CD4-positive, alpha-beta T cell treated with Interleukin-17A for 1 hour (primary cell): Measurements from ENCODE around the gene FREM1.

ENCODE experiments used
- DNase-seq: peaks from one replicate; pipeline ENCODE4 v3.0.0-alpha.2; 2020

FREM1 gene

DNA sequence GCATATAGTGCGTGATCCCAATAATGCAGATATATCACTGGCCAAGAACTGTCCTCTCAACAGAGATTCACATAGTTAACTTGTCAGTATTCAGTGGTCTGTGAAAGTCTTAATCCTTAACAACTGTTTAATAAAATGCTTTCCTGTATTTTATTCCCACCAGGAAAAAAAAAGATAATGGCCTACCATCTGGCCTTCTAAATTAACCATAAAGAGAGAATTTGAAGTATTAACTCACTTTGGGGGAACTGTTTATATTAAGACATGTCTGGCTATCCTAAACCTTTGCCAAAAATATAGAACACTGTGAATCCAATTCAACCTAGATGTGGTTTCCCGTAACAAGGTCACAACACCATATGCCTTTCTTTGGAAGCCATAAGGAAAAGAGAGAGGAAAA, 818 bp upstream of the FREM1 start:
- no peak for DNase-seq

DNA sequence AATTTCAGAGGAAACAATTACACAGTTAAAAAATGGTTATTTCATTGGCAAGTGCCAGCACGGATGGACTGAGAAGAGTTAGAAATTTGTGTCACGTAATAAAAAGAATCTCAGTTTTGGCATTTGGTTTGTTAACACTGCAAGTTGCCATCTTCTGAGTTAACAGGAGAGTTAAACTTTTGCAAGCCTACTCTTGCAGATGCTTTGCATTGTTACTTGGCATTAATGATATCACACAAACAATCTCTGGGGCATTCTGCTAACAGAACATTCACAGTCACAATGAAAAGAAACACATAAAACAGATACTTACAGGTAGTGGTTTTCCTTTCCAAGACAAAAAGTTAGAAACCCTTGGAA, 647 bp downstream of the FREM1 start:
- DNase-seq: no peak

- DNase-seq: no peak
Measured at GRCh38 chr9:14909181-14909580, 1.0 kb downstream of the FREM1 start.

- no peak for DNase-seq
Measured at GRCh38 chr9:14908295-14909180, 1.7 kb downstream of the FREM1 start.

- no peak for DNase-seq
Measured at GRCh38 chr9:14907696-14908095, 2.5 kb downstream of the FREM1 start.

GRCh38 chr9:14907360-14907685, 2.9 kb downstream of the FREM1 start:
- no peak for DNase-seq

DNA sequence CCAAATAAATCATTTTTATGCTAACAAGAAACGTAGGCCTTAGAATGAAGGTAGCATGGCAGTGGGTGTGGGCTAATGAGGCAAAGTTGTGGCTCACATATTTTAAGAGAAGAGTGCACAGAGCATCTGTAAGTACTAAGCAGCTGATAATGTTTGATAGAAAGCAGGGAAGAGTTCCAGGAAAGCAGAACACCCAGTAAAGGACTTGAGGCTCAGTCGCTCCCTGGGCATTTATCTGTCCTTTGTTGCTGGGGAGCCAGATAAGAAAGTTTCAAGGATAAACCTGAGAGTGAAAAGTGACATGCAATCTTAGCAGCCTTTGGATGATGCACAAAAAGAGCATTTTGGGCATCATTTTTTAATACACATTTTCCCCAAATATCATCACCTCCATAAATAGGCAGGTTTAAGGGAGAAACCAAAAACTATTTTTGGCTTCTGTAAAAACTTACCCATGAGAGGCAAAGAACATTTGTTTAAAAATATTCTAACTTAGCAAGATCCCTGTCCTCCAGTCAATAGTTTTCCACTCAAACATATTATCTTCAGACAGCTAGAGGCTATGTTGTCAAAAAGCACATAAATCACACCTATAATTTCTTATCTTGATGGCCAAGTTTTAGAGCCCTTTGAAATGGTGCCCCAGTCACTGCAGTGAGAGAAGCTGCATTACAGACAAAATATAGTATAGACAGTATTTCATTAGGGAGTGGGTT, 3.4 kb downstream of the FREM1 start:
- DNase-seq: no peak

DNA sequence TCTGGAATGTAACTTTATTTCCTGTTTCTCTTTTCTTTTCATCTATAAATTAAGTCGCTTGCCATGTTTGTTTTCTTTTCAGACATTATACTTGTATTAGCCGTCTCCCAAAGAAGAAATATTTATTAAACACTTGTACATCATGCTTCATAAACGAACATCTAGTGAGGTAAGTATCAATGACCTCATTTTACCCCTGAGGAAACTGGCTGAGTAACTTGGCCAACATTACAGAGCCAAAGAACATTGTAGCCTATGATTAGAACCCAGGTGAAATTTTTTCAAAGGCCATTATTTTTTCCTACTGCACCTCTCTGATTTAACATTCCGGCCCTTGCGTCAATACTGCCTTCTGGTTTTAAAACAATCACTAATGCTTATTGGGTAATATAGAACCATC, 4.2 kb downstream of the FREM1 start:
- DNase-seq: no peak

DNA sequence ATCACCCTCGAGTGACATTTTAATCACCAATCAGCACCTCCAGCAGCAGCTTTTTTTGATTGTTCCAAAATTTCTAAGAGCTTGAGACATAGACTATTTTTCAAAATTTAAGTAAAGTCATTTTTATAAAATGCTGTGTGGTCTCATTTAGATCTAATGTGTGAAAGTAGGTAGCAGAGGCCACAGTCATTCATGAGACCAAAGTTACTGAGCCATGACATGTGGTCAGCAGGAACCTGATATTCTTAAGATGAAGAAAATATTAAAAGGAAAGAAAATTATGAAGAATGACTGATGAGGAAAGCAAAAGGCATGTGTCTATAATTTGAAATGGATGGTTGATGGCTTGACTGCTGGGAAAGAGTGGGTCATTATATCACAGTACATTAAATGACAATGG, 7.2 kb downstream of the FREM1 start:
- no peak for DNase-seq

GRCh38 chr9:14902561-14902960, 7.7 kb downstream of the FREM1 start:
- no peak for DNase-seq

DNA sequence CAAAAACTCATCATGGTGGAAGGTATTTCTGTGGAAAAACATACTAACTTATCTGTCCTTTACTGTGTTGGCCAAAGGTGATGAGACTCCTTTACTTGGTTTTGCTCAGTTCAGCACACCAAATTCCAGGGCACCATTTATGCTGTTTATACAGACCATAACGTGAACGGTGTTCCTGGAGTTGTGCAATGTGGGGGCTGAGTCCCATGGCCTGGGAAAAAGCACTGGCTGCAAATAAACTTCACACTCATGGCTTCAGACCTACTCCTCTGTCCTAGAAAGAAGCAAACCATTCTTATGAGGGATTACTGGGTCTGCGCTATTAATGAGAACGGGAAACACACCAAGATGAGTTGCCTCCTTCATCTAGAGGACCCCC, 10.4 kb downstream of the FREM1 start:
- no peak for DNase-seq

DNA sequence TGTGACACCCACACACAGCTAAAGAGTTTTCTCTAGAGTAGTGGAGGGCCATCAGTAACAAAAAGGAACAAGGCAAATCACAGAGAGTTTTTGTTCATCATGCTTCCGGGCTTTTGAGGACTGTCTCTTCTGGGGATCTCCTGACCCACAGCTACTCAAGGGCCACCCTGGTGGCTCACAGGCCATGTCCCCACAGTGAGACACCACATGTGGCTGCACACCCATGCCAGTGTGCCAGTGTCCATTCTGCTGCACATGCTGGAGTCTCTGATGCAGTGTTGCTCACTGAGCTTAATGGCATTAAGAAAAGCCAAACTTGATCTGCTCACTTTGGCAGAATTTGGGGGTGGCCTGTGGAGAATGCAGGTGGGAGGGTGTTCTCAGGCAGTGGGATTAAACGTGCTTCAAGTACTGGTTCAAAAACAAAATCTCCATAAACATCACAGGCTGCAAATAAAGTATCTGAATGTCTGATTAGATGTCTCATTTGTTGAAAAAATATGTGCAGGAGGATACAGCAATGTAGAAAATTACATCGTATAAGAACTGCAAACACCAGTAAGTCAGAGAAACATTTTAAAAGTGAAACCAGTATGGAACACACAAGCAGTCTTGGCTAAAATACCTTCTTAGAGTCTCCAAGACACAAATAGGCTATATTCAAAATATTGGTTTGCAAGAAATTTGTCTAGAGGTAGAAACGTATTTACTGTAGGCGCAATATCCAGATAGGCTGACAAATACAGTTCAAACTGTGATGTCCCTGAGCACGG, 11.0 kb downstream of the FREM1 start:
- no peak for DNase-seq

GRCh38 chr9:14895806-14896205, 14.4 kb downstream of the FREM1 start:
- DNase-seq: no peak

DNA sequence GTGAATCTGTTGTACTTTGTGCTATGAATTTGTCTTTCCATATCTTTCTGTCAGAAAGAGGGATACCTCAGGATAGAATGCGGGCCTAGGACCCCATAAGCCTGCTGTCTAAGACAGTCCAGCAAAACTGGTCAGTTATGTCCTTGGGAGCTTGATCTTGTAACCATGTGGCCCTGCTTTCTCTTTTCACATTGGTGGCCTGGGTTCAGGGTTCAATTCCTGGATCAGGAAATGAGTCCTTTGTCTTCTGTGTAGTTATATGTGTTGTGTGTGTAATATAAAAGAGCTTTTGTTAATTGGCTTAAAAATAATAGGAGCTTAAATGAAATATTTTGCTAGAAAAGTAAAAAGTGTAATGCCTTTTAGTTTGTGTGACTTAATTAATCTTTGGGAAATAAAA, 16.9 kb downstream of the FREM1 start:
- no peak for DNase-seq

DNA sequence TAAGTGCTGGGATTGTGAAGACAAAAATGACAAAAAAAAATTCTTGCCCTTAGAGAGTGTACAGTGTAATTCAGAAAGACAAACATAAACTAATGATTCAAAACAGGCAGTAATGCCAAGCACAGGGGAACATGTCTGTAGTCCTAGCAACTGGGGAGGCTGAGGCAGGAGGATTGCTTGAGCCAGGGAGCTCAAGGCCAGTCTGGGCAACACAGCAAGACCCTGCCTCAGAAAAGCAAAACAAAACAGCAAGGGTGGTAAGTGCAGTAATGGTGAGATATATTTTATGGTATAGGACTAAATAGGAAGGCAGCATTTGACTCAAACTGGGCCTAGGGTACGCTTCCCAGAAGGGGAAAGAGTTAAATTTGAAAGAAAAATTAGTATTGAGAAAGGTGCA, 18.9 kb downstream of the FREM1 start:
- no peak for DNase-seq

DNA sequence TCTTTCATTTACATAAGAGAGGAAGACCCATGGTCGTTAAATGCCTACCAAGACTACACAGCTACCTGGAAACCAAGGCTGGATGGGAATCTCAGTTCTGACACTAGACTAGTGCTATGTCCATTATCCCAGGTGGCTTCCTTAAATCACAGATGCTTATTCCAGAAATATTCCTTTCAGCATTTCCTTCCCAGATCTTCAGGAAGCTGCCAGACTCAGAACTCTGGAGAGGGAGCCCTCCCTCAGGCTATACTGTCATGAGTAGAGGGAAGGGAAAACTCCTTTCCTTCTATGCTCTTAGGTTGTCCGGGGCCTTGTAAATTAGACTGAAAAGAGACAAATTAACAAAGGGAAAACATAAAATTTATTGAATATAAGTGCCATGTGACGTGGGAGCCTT, 20.8 kb downstream of the FREM1 start:
- no peak for DNase-seq

DNA sequence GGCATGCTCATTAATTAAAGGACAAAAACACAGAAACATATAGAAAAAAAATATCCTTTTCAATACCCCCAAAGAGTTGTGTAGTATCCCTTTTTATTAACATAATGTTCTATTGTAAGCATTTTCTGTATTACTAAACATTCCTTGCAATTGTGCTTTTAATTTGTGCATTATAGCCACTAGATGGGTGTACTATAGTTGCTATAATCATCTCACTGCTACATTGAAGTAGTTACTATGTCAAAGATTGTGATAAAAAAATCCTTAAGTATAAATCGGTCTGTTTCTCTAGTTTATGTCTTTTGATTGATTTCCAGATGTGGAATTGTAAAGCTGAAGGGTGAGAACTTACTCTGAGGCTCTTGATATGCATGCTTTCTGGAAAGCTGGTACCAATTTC, 21.4 kb downstream of the FREM1 start:
- DNase-seq: no peak

DNA sequence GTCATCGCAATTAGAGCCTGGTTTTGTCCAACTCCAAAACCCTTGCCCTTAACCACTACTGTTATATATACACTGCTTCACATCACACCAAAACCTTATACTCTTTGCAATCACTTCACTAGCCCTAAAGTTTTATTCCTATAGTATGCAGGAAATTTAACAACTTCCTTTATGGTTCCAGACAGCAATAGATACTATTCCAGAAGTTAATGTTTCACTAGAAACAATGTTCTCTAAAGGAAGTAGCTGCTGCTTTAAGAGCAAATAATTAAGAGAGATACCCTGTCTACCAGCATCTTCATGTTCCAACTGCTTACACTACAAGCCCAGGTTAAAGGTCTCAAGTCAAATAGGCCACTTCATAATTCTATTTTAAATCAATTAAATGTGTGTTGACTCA, 22.0 kb downstream of the FREM1 start:
- no peak for DNase-seq

- no peak for DNase-seq
Measured at GRCh38 chr9:14887149-14887548, 23.1 kb downstream of the FREM1 start.

DNA sequence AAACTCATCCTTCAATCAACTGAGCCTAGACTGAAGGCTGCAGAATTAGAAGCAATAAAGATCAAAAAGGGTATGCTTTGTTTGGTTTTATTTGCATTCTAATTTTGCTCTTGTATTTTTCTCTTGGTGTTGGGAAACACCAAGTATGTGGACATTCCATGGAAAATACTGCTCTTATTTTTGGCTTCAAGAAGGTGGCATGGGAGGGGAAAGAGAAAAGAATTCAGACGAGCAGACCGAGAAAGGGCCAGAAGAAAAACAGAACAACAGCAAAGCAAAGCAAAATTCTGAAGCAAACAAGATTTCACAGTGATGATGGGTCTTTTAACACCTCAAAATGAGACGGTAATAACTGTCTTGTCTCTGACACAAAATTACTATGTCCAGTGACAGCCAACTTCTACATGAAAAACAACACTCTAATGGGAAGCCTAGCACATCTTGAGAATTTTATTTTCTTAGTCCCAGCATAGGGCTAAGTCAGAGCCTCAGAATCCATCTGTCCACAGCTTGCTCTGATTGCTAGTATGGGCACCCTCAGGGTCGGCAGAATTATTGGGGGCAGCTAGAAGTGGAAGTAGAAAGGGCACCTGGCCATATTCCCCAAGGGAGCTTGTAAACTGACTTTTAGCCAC, 26.8 kb downstream of the FREM1 start:
- DNase-seq: no peak

- no peak for DNase-seq
Measured at GRCh38 chr9:14882090-14882489, 28.1 kb downstream of the FREM1 start.

GRCh38 chr9:14881006-14881405, 29.2 kb downstream of the FREM1 start:
- no peak for DNase-seq

- no peak for DNase-seq
Measured at GRCh38 chr9:14870090-14870489, 40.1 kb downstream of the FREM1 start.

DNA sequence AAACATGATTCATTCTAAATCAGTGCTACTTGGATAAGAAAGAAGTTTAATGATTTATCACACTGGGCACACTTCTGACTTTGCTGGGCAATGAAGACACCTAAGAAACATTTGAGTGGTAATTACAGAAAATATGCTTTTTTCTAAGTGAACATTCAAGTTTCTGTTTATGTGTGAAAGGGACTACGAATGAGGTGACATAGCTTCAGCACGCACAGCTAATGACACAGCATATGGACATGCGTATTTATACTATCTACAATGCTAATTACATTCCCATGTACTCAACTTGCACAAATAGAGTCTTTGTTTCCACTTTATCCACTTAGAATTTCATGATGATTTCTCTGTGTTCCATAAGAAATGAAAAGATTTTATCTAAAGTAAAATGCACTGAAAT, 40.6 kb downstream of the FREM1 start:
- DNase-seq: no peak
